Colonic mucosa (tissue), 4 donors: ENCODE results near the gene KLF15. TPM values are rescaled to one million over a fixed set of nuclear protein-coding genes. Genes with fewer than 3 reads are reported as not detected.

Experiments used
- DNase-seq: peaks from one replicate; pipeline ENCODE4 v3.0.0-alpha.2; 2020
- H3K27ac ChIP-seq: fragments of 200-600 bp; one replicate; pipeline ENCODE4 v1.8.0; 2021
- H3K27me3 ChIP-seq: fragments of 200-600 bp; one replicate; pipeline ENCODE4 v1.8.0; 2021
- H3K36me3 ChIP-seq: fragments of 200-600 bp; one replicate; pipeline ENCODE4 v1.8.0; 2021
- H3K4me1 ChIP-seq: fragments of 200-600 bp; one replicate; pipeline ENCODE4 v1.8.0; 2021; ENCODE audit warnings: mild to moderate bottlenecking
- H3K4me3 ChIP-seq: fragments of 200-600 bp; one replicate; pipeline ENCODE4 v1.8.0; 2021
- H3K9ac ChIP-seq, 2 donors: one replicate each; pipeline ENCODE4 v1.7.0; 2013; ENCODE audit warnings: control low read depth in 2 of 2, low read depth in 2 of 2, low read length in 2 of 2
- H3K9me3 ChIP-seq: fragments of 200-600 bp; one replicate; pipeline ENCODE4 v1.8.0; 2021
- intact Hi-C: fragments of 100-400 bp; cut with DNase I; formaldehyde crosslinking; loops from one replicate; pipeline ENCODE4 v1.14.1; 2022
- total RNA-seq, 2 donors: library from RNA; stranded (reverse); fragmentation: NEBNext Ultra II Directional in 1 of 2; extraction: Animal tissue kit (Norgen Biotek cat#: 25700) in 1 of 2; gene quantifications; one replicate each; pipeline ENCODE4 v1.2.1, GENCODE V29; 2021
- TF ChIP-seq, protein P1 (sequence below): fragments of 200-600 bp; IDR thresholded peaks from one replicate; pipeline ENCODE4 v1.8.0; 2022; ENCODE audit warnings: antibody characterized with exemption, mild to moderate bottlenecking
- donor health status: healthy.
- donor health status: DM: no; HTN: no; CAD: no.
- donor health status: DM: no; HTN: no; CAD: no.

KLF15 gene
- total RNA-seq, 2 donors from 2014 or later, result 0.66 to 1.9 TPM

DNA sequence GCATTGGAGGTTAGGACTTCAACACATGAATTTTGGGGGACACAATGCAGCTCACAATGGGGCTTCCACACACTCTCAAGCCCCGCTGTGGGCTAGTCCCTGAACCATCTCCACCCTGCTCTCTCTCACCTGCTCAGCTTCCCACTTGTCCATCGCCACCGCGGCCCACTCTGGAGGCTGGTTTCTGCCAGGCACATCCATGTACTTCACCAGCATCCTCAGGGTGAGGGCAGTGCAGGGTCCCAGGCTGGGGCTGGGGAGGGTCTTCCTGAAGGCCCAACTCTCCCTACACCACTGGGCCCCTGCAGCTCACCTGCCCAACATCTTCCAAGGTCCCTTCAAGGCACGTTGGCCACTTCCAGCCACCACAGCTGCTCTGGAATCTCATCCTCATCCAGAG lies 46.4 kb downstream of the KLF15 start:
- H3K4me1 ChIP-seq, result no peaks in the 10 kb centered on the region
- no peak overlapping the region for H3K27ac ChIP-seq
- H3K9ac ChIP-seq, result no peak overlapping the region
- intact Hi-C loops, result no loop called here
- no peaks in the 10 kb centered on the region for H3K9me3 ChIP-seq
- H3K36me3 ChIP-seq, result no peaks in the 10 kb centered on the region
- no peak overlapping the region for H3K4me3 ChIP-seq
- H3K27me3 ChIP-seq, result no peaks in the 10 kb centered on the region
- no peak for DNase-seq
- TF ChIP-seq, protein P1, sequence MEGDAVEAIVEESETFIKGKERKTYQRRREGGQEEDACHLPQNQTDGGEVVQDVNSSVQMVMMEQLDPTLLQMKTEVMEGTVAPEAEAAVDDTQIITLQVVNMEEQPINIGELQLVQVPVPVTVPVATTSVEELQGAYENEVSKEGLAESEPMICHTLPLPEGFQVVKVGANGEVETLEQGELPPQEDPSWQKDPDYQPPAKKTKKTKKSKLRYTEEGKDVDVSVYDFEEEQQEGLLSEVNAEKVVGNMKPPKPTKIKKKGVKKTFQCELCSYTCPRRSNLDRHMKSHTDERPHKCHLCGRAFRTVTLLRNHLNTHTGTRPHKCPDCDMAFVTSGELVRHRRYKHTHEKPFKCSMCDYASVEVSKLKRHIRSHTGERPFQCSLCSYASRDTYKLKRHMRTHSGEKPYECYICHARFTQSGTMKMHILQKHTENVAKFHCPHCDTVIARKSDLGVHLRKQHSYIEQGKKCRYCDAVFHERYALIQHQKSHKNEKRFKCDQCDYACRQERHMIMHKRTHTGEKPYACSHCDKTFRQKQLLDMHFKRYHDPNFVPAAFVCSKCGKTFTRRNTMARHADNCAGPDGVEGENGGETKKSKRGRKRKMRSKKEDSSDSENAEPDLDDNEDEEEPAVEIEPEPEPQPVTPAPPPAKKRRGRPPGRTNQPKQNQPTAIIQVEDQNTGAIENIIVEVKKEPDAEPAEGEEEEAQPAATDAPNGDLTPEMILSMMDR, result no peak

DNA sequence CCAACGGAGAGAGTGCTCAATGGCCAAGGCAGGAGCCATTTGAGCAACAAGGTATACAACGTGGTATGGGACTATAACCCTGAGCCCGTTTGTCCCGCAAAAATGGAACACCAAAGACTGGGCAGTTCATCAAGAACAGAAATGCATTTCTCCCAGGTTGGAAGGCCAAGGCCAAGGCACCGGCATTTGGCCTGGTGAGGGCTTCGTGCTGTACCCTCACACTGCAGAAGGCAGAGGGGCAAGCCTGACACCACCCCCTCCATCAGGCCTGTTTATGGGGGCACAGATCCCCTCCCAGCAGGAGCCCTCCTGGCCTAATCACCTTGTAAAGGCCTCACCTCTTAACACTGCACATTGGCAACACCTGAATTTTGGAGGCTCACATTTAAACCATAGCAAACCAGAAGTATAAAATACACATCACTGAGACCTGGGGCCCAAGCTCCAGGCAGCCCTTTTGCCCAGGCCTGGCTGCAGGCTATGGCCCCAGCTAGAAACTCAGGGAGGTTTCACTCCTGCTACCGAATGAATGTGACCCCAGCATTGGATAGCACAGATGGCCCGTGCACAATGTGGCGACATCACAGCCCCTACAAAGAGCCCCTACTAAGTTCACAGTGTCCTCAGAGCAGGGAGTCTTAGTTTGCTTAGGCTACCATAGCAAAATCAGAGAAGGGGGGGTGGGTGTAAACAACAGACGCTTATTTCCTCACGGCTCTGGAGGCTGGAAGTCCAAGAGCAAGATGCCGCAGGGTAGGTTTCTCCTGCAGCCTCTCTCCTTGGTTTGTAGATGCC lies 47.1 kb downstream of the KLF15 start:
- Histone ChIP-seq H3K9me3 (no peaks in the 10 kb centered on the region), H3K27ac (no peak overlapping the region), H3K4me3 (no peak overlapping the region), H3K27me3 (no peaks in the 10 kb centered on the region), H3K9ac (no peak overlapping the region), H3K36me3 (no peaks in the 10 kb centered on the region), H3K4me1 (no peaks in the 10 kb centered on the region)
- no peak for DNase-seq
- intact Hi-C loops, result no loop called here
- TF ChIP-seq, protein P1, result no peak

DNA sequence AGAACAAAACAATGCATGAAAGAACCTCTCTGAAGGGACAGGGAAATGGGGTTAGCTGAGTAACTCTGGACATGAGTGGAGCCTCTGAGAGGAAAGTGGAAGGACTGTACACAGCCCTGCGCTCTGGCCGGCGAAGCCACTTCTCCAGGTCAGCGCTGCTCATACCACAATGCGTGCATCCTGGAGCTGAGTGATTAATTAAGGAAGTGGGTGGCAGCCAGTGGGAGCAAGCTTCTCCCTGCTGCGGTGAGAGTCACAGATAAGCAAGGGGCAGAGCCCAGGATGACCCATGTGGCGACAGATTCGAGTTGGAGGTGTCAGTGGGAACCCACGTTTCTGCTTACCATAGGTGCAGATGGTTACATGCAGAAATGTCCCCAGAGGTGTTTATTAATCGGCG lies 48.0 kb downstream of the KLF15 start:
- no peak for DNase-seq
- no peaks in the 10 kb centered on the region for H3K27me3 ChIP-seq
- H3K27ac ChIP-seq, result no peak overlapping the region
- H3K4me1 ChIP-seq, result no peaks in the 10 kb centered on the region
- TF ChIP-seq, protein P1, result no peak
- H3K36me3 ChIP-seq, result no peaks in the 10 kb centered on the region
- H3K9me3 ChIP-seq, result no peaks in the 10 kb centered on the region
- H3K9ac ChIP-seq, result no peak overlapping the region
- intact Hi-C loops, result no loop called here
- no peak overlapping the region for H3K4me3 ChIP-seq

DNA sequence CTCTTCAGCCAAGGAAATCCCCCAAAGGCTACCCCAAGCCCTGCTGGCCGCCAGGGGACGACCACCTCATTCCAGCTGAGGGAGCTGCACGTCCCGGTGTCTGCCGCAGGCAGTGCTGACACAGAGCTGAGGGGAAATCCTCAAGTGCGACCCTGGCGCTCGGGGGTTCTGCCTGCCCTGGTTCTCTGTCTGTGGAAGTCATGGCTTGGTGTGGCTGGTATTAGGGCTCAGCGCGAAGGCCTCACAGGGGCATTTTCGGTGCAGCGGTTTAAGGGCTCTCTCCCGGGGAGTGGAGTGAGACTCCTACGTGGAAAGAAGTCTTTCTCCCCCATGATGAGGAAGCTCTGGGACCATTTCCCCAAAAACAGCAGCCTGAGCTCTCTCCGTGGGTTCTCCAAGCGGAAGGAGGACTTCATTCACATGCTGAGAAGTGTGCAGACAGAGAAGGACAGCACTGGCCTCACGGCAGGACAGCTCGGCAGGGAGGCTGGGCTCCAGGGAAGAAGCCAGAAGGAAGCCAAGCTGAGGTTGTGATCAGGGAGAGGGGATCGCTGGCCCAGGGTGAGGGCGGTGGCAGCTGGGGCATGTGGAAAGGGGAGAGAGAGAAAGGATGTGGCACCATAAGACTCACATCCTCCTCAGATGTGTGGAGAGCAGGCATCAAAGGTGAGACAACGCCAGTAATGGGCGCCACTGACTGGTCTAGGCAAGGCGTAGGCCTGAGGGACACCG lies 48.6 kb downstream of the KLF15 start:
- intact Hi-C loops, result no loop called here
- TF ChIP-seq, protein P1, result no peak

DNA sequence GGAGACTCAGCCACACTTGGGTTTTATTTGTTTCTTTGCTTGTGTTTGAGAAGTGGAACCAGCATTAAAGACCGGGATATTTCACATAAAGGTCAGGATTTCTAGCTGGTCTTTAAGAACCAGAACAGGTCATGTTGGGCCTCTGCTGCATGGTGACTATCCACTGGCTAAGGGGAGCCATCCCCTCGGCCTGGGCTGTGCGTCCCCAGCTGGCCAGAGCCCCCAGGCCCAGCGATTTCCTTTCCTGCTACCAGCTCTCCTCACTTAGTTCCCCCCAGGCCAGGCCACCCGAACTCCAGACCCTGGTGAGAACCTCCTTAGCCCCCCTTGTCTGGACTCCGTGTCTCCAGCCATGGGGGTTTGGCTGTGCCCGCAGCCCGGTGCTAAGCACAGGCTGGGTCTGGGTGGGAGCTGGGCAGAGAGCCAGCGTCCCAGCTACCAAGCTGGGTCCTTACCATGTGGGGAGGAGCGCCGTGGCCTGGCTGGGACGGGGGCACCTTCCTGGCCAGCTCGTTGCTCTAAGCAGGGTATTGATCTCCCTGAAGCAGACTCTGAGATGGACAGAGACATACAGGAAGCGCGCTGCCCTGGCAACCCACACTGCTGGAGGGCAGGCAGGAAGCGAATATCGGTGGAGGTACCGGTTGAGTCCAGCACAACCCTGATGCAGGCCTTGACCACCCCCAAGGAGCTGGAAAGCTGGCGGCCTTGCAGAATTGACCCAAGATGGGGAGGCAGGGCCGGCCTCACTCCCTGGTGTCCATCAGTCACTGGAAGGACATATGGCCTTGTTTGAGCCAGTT lies 49.4 kb downstream of the KLF15 start:
- H3K27me3 ChIP-seq, result no peaks in the 10 kb centered on the region
- DNase-seq, result no peak
- no peak overlapping the region for H3K4me3 ChIP-seq
- TF ChIP-seq, protein P1, result no peak
- H3K9ac ChIP-seq, result no peak overlapping the region
- H3K27ac ChIP-seq, result no peak overlapping the region
- H3K4me1 ChIP-seq, result no peaks in the 10 kb centered on the region
- H3K9me3 ChIP-seq, result no peaks in the 10 kb centered on the region
- intact Hi-C loops, result no loop called here
- no peaks in the 10 kb centered on the region for H3K36me3 ChIP-seq

More for the DNA sequence above, 48.6 kb downstream of the KLF15 start:
- no peak for DNase-seq
- Histone ChIP-seq H3K9ac (no peak overlapping the region), H3K27ac (no peak overlapping the region), H3K27me3 (no peaks in the 10 kb centered on the region), H3K9me3 (no peaks in the 10 kb centered on the region), H3K4me1 (no peaks in the 10 kb centered on the region), H3K4me3 (no peak overlapping the region), H3K36me3 (no peaks in the 10 kb centered on the region)
